Mesenchymal stem cell (in vitro differentiated cells and primary cell): ENCODE results near the gene SNRPE.

ENCODE experiments used
- DNase-seq: peaks from one replicate; pipeline ENCODE4 v3.0.0-alpha.2; 2013
- H2AFZ ChIP-seq: one replicate; pipeline ENCODE4 v1.6.1; 2013; ENCODE audit warnings: low read depth, mild to moderate bottlenecking, control low read depth, inconsistent platforms, low read length, moderate library complexity
- H2AK5ac ChIP-seq: 2 replicates; pipeline ENCODE4 v1.6.1; 2013; ENCODE audit warnings: low read length, moderate library complexity, mild to moderate bottlenecking, inconsistent platforms; ENCODE audit not compliant: severe bottlenecking
- H2BK120ac ChIP-seq: one replicate; pipeline ENCODE4 v1.6.1; 2013; ENCODE audit warnings: low read depth, mild to moderate bottlenecking, inconsistent platforms, low read length, moderate library complexity
- H2BK12ac ChIP-seq, 2 experiments: one replicate each; pipeline ENCODE4 v1.6.1; 2013; ENCODE audit warnings: inconsistent platforms in 2 of 2, low read length in 2 of 2, mild to moderate bottlenecking in 2 of 2, moderate library complexity in 2 of 2, control low read depth in 1 of 2
- H2BK15ac ChIP-seq: one replicate; pipeline ENCODE4 v1.6.1; 2013; ENCODE audit warnings: mild to moderate bottlenecking, low read depth, inconsistent platforms; ENCODE audit not compliant: poor library complexity, severe bottlenecking
- H2BK5ac ChIP-seq: 2 replicates; pipeline ENCODE4 v1.6.1; 2013; ENCODE audit warnings: low read depth, mild to moderate bottlenecking, low read length, control low read depth, inconsistent platforms; ENCODE audit not compliant: poor library complexity, severe bottlenecking
- H3K14ac ChIP-seq, 2 experiments: one replicate each; pipeline ENCODE4 v1.6.1; 2013; ENCODE audit warnings: inconsistent platforms in 2 of 2, low read length in 2 of 2, control low read depth in 1 of 2, mild to moderate bottlenecking in 1 of 2, moderate library complexity in 1 of 2
- H3K18ac ChIP-seq, 2 experiments: one replicate each; pipeline ENCODE4 v1.6.1; 2013; ENCODE audit warnings: inconsistent platforms in 2 of 2, low read length in 2 of 2, control low read depth in 1 of 2, low read depth in 1 of 2, mild to moderate bottlenecking in 1 of 2
- H3K23ac ChIP-seq, 2 experiments: one replicate each; pipeline ENCODE4 v1.6.1; 2013; ENCODE audit warnings: inconsistent platforms in 2 of 2, low read length in 2 of 2, mild to moderate bottlenecking in 2 of 2, moderate library complexity in 2 of 2, control low read depth in 1 of 2
- H3K27ac ChIP-seq: 2 replicates; pipeline ENCODE4 v1.5.1; 2013; ENCODE audit warnings: mild to moderate bottlenecking, moderate library complexity, low read length, control low read depth, inconsistent platforms; ENCODE audit not compliant: poor library complexity, severe bottlenecking
- H3K27me3 ChIP-seq, 2 experiments: 2 replicates each; pipeline versions ENCODE4 v1.6.1 to v1.7.0; 2013; ENCODE audit warnings: low read length in 2 of 2, mild to moderate bottlenecking in 2 of 2, moderate library complexity in 2 of 2, control low read depth in 1 of 2, inconsistent platforms in 1 of 2; ENCODE audit not compliant: control insufficient read depth in 1 of 2, insufficient read depth in 1 of 2
- H3K36me3 ChIP-seq, 2 experiments: 2 replicates each; pipeline versions ENCODE4 v1.6.1 to v1.7.0; 2013; ENCODE audit warnings: low read length in 2 of 2, control low read depth in 1 of 2, inconsistent platforms in 1 of 2, low read depth in 1 of 2, mild to moderate bottlenecking in 1 of 2; ENCODE audit not compliant: insufficient read depth in 2 of 2, control insufficient read depth in 1 of 2
- H3K4ac ChIP-seq, 2 experiments: one replicate each; pipeline ENCODE4 v1.6.1; 2013; ENCODE audit warnings: inconsistent platforms in 2 of 2, low read length in 2 of 2, mild to moderate bottlenecking in 2 of 2, moderate library complexity in 2 of 2, control low read depth in 1 of 2, low read depth in 1 of 2
- H3K4me1 ChIP-seq: 2 replicates; pipeline ENCODE4 v1.6.1; 2013; ENCODE audit warnings: low read depth, low read length, control low read depth; ENCODE audit not compliant: control insufficient read depth, insufficient read depth
- H3K4me2 ChIP-seq: 2 replicates; pipeline ENCODE4 v1.6.1; 2013; ENCODE audit warnings: low read length, mild to moderate bottlenecking, inconsistent platforms; ENCODE audit not compliant: poor library complexity, severe bottlenecking
- H3K4me3 ChIP-seq, 2 experiments: 2 replicates each; pipeline versions ENCODE4 v1.5.1 to v1.7.0; 2013; ENCODE audit warnings: low read length in 2 of 2, mild to moderate bottlenecking in 2 of 2, control low read depth in 1 of 2, low read depth in 1 of 2; ENCODE audit not compliant: insufficient read depth in 1 of 2
- H3K79me1 ChIP-seq: replicated peaks from 2 replicates; pipeline ENCODE4 v1.6.1; 2013; ENCODE audit warnings: mild to moderate bottlenecking, control low read depth, low read length, inconsistent platforms; ENCODE audit not compliant: poor library complexity, severe bottlenecking
- H3K9ac ChIP-seq: 2 replicates; pipeline ENCODE4 v1.7.0; 2013; ENCODE audit warnings: mild to moderate bottlenecking, low read length, moderate library complexity
- H3K9me3 ChIP-seq: 2 replicates; pipeline ENCODE4 v1.7.0; 2013; ENCODE audit warnings: mild to moderate bottlenecking, low read length; ENCODE audit not compliant: control insufficient read depth
- H4K8ac ChIP-seq: one replicate; pipeline ENCODE4 v1.6.1; 2013; ENCODE audit warnings: inconsistent platforms, mild to moderate bottlenecking, low read length, moderate library complexity
- H4K91ac ChIP-seq: one replicate; pipeline ENCODE4 v1.6.1; 2013; ENCODE audit warnings: mild to moderate bottlenecking, low read length, inconsistent platforms
- WGBS: methylation state at CpG from one replicate; pipeline ENCODE4 v1.1.7; 2013; ENCODE audit warnings: mixed read lengths; 5-methylcytosine and 5-hydroxymethylcytosine counted together

Gene SNRPE

GRCh38 chr1:203891950-203892349, 30.6 kb downstream of the SNRPE start:
- H3K14ac ChIP-seq: no peak overlapping the region
- no peak overlapping the region for H3K4me2 ChIP-seq
- H2BK15ac ChIP-seq: no peak overlapping the region
- H3K23ac ChIP-seq: no peak overlapping the region
- no peaks in the 10 kb centered on the region for H3K36me3 ChIP-seq
- DNase-seq: no peak
- no peak overlapping the region for H3K4ac ChIP-seq
- no peak overlapping the region for H4K8ac ChIP-seq
- H3K4me3 ChIP-seq: no peak overlapping the region
- H2BK5ac ChIP-seq: no peak overlapping the region
- peaks cover 3% of the 10 kb centered on the region for H3K4me1 ChIP-seq
- H3K27me3 ChIP-seq: no peaks in the 10 kb centered on the region
- H2BK120ac ChIP-seq: no peak overlapping the region
- H4K91ac ChIP-seq: no peak overlapping the region
- no peak overlapping the region for H2AK5ac ChIP-seq
- H3K9me3 ChIP-seq: peaks cover 6% of the 10 kb centered on the region
- no peak overlapping the region for H2BK12ac ChIP-seq
- no peak overlapping the region for H3K18ac ChIP-seq
- no peak overlapping the region for H3K27ac ChIP-seq
- no peaks in the 10 kb centered on the region for H3K79me1 ChIP-seq
- H2AFZ ChIP-seq: no peak overlapping the region
- 88% methylated on average over 1 of the region's 2 CpGs for WGBS
- no peak overlapping the region for H3K9ac ChIP-seq

- no peak overlapping the region for H3K23ac ChIP-seq
- H4K8ac ChIP-seq: no peak overlapping the region
- no peak overlapping the region for H3K4me2 ChIP-seq
- peaks cover 6% of the 10 kb centered on the region for H3K9me3 ChIP-seq
- no peaks in the 10 kb centered on the region for H3K27me3 ChIP-seq
- H3K4me1 ChIP-seq: no peaks in the 10 kb centered on the region
- no peaks in the 10 kb centered on the region for H3K79me1 ChIP-seq
- DNase-seq: no peak
- no peak overlapping the region for H2BK12ac ChIP-seq
- H4K91ac ChIP-seq: no peak overlapping the region
- no peak overlapping the region for H3K18ac ChIP-seq
- H3K4ac ChIP-seq: no peak overlapping the region
- H2BK5ac ChIP-seq: no peak overlapping the region
- H2AK5ac ChIP-seq: no peak overlapping the region
- WGBS: 93% methylated on average over 10 of the region's 12 CpGs
- no peak overlapping the region for H2BK120ac ChIP-seq
- H3K27ac ChIP-seq: no peak overlapping the region
- no peak overlapping the region for H2AFZ ChIP-seq
- H3K9ac ChIP-seq: no peak overlapping the region
- no peak overlapping the region for H3K4me3 ChIP-seq
- no peak overlapping the region for H3K14ac ChIP-seq
- H3K36me3 ChIP-seq: no peaks in the 10 kb centered on the region
- H2BK15ac ChIP-seq: no peak overlapping the region
Measured at GRCh38 chr1:203898458-203899352, 37.3 kb downstream of the SNRPE start.

- Histone ChIP-seq H3K27me3 (no peaks in the 10 kb centered on the region), H4K91ac (no peak overlapping the region), H2BK15ac (no peak overlapping the region), H2BK120ac (no peak overlapping the region), H3K27ac (no peak overlapping the region), H3K36me3 (no peaks in the 10 kb centered on the region), H3K23ac (no peak overlapping the region), H3K9me3 (peaks cover 4% of the 10 kb centered on the region), H2BK5ac (no peak overlapping the region), H3K4me1 (no peaks in the 10 kb centered on the region), H3K14ac (no peak overlapping the region), H3K79me1 (no peaks in the 10 kb centered on the region), H2BK12ac (no peak overlapping the region), H3K4me2 (no peak overlapping the region), H3K18ac (no peak overlapping the region), H3K4me3 (no peak overlapping the region), H2AFZ (no peak overlapping the region), H3K4ac (no peak overlapping the region), H4K8ac (no peak overlapping the region), H3K9ac (no peak overlapping the region), H2AK5ac (no peak overlapping the region)
- WGBS: 100% methylated on average over 1 of the region's 1 CpG
- no peak for DNase-seq
Measured at GRCh38 chr1:203899353-203899716, 37.9 kb downstream of the SNRPE start.

- no peak overlapping the region for H4K91ac ChIP-seq
- no peak overlapping the region for H3K27ac ChIP-seq
- no peak overlapping the region for H3K9ac ChIP-seq
- H3K27me3 ChIP-seq: no peaks in the 10 kb centered on the region
- H2AK5ac ChIP-seq: no peak overlapping the region
- no peaks in the 10 kb centered on the region for H3K4me1 ChIP-seq
- H3K18ac ChIP-seq: no peak overlapping the region
- H3K4me3 ChIP-seq: no peak overlapping the region
- WGBS: 95% methylated on average over 38 of the region's 47 CpGs
- H3K36me3 ChIP-seq: no peaks in the 10 kb centered on the region
- H2BK5ac ChIP-seq: no peak overlapping the region
- no peak overlapping the region for H2BK12ac ChIP-seq
- no peak overlapping the region for H3K4me2 ChIP-seq
- peak overlapping the region; percentile 8 for H2BK120ac ChIP-seq
- no peak overlapping the region for H2AFZ ChIP-seq
- no peak overlapping the region for H3K14ac ChIP-seq
- H3K79me1 ChIP-seq: no peaks in the 10 kb centered on the region
- H3K9me3 ChIP-seq: no peaks in the 10 kb centered on the region
- H3K23ac ChIP-seq: no peak overlapping the region
- DNase-seq: no peak
- no peak overlapping the region for H2BK15ac ChIP-seq
- no peak overlapping the region for H4K8ac ChIP-seq
- H3K4ac ChIP-seq: no peak overlapping the region
Measured at GRCh38 chr1:203899869-203900714, 38.7 kb downstream of the SNRPE start.
